ENCODE measurements around the gene RPA3. TPM values are rescaled to one million over a fixed set of nuclear protein-coding genes. Genes with fewer than 3 reads are reported as not detected.

RPA3 gene
- total RNA-seq, 2 experiments from 2014 or later = 188 to 203 TPM

- H3K27ac Mint-ChIP-seq = no peak overlapping the region
- ChIA-PET POLR2A (no interaction called here), CTCF (no interaction called here)
- H3K9me3 Mint-ChIP-seq = no peaks in the 10 kb centered on the region
- TF ChIP-seq, protein P1, sequence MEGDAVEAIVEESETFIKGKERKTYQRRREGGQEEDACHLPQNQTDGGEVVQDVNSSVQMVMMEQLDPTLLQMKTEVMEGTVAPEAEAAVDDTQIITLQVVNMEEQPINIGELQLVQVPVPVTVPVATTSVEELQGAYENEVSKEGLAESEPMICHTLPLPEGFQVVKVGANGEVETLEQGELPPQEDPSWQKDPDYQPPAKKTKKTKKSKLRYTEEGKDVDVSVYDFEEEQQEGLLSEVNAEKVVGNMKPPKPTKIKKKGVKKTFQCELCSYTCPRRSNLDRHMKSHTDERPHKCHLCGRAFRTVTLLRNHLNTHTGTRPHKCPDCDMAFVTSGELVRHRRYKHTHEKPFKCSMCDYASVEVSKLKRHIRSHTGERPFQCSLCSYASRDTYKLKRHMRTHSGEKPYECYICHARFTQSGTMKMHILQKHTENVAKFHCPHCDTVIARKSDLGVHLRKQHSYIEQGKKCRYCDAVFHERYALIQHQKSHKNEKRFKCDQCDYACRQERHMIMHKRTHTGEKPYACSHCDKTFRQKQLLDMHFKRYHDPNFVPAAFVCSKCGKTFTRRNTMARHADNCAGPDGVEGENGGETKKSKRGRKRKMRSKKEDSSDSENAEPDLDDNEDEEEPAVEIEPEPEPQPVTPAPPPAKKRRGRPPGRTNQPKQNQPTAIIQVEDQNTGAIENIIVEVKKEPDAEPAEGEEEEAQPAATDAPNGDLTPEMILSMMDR (IDR thresholded peaks at IDR 0.05) = no peak
- intact Hi-C loops (cut with micrococcal nuclease) = no loop called here
- H3K4me1 Mint-ChIP-seq (ENCODE audit: low read depth) = peaks cover 18% of the 10 kb centered on the region
- no peaks in the 10 kb centered on the region for H3K27me3 Mint-ChIP-seq
- ATAC-seq = no peak
- no peaks in the 10 kb centered on the region for H3K36me3 Mint-ChIP-seq (ENCODE audit: low read depth)
- DNase-seq = no peak
- no peak overlapping the region for H3K4me3 Mint-ChIP-seq
Observed at GRCh38 chr7:7709291-7709690, 9.1 kb downstream of the RPA3 start.

GRCh38 chr7:7707806-7708205 is 10.6 kb downstream of the RPA3 start:
- intact Hi-C loops (cut with micrococcal nuclease) = no loop called here
- Mint-ChIP-seq H3K27ac (no peak overlapping the region), H3K9me3 (no peaks in the 10 kb centered on the region), H3K4me3 (no peak overlapping the region), H3K27me3 (no peaks in the 10 kb centered on the region), H3K4me1 (ENCODE audit: low read depth) (peaks cover 18% of the 10 kb centered on the region), H3K36me3 (ENCODE audit: low read depth) (no peaks in the 10 kb centered on the region)
- TF ChIP-seq, protein P1 (IDR thresholded peaks at IDR 0.05) = no peak
- ATAC-seq (no peak), DNase-seq (no peak)
- ChIA-PET CTCF (interaction anchor here (1.1 to 2.0 kb wide), 2 partner anchors 26 to 54 kb away, joined by 3 to 4 read pairs; no protein-coding TSS in a partner anchor), POLR2A (no interaction called here)

- POLR2A ChIA-PET = no interaction called here
- CTCF ChIA-PET = interaction anchor here (2.0 kb wide), 1 partner anchor 55 kb away, joined by 4 read pairs; no protein-coding TSS in a partner anchor
- H3K4me3 Mint-ChIP-seq = no peak overlapping the region
Observed at GRCh38 chr7:7707246-7707645, 11.2 kb downstream of the RPA3 start.

DNA sequence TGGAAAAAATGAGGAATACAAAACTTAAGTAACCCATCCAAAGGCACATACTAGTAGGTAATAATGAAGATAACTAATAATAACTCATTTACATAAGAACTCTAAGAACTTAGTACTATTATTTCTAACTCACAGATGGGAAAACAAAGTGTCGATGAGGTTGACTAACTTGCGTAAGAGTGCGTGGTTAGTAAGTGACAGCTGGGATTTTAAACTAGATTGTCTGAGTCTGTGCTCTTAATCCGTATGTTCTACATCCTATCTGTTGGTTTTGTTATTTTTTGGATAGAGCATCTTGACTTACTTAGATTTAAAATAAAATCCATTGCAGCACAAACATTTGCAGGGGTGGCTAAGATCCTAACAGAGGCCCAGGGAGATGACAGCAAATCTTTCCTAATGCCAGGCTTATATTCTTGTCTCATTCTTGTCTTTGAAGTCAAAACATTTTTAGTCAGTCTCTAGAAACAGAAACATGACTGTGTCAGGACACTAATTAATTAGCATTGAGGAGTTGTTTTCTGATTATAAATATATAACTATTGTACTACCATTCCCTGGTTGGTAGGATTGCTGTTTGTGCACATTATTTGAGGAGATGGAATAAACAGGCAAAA is 11.7 kb downstream of the RPA3 start:
- intact Hi-C loops (cut with micrococcal nuclease) = no loop called here
- H3K27me3 Mint-ChIP-seq = no peaks in the 10 kb centered on the region
- no peak for ATAC-seq

More at GRCh38 chr7:7707246-7707645, 11.2 kb downstream of the RPA3 start:
- H3K36me3 Mint-ChIP-seq (ENCODE audit: low read depth) = no peaks in the 10 kb centered on the region
- H3K27me3 Mint-ChIP-seq = no peaks in the 10 kb centered on the region
- no peak overlapping the region for H3K27ac Mint-ChIP-seq
- H3K9me3 Mint-ChIP-seq = no peaks in the 10 kb centered on the region
- no peak for DNase-seq
- ATAC-seq = no peak
- TF ChIP-seq, protein P1 (IDR thresholded peaks at IDR 0.05) = no peak
- peaks cover 15% of the 10 kb centered on the region for H3K4me1 Mint-ChIP-seq (ENCODE audit: low read depth)
- intact Hi-C loops (cut with micrococcal nuclease) = no loop called here

GRCh38 chr7:7706101-7706511 is 12.3 kb downstream of the RPA3 start:
- no peaks in the 10 kb centered on the region for H3K36me3 Mint-ChIP-seq (ENCODE audit: low read depth)
- intact Hi-C loops (cut with micrococcal nuclease) = no loop called here
- no peak overlapping the region for H3K27ac Mint-ChIP-seq
- no peaks in the 10 kb centered on the region for H3K9me3 Mint-ChIP-seq
- ChIA-PET CTCF (no interaction called here), POLR2A (no interaction called here)
- peaks cover 20% of the 10 kb centered on the region for H3K4me1 Mint-ChIP-seq (ENCODE audit: low read depth)
- no peaks in the 10 kb centered on the region for H3K27me3 Mint-ChIP-seq
- DNase-seq = no peak
- TF ChIP-seq, protein P1 (IDR thresholded peaks at IDR 0.05) = no peak
- no peak for ATAC-seq
- no peak overlapping the region for H3K4me3 Mint-ChIP-seq

More for the DNA sequence above, 11.7 kb downstream of the RPA3 start:
- no peaks in the 10 kb centered on the region for H3K36me3 Mint-ChIP-seq (ENCODE audit: low read depth)
- CTCF ChIA-PET = no interaction called here
- no peak overlapping the region for H3K4me3 Mint-ChIP-seq
- H3K9me3 Mint-ChIP-seq = no peaks in the 10 kb centered on the region
- TF ChIP-seq, protein P1 (IDR thresholded peaks at IDR 0.05) = no peak
- DNase-seq = no peak
- POLR2A ChIA-PET = no interaction called here
- peaks cover 18% of the 10 kb centered on the region for H3K4me1 Mint-ChIP-seq (ENCODE audit: low read depth)
- no peak overlapping the region for H3K27ac Mint-ChIP-seq
